Erythroblast (primary cell): ENCODE results near the gene RHOA.

ENCODE experiments used
- GATA1 ChIP-seq: IDR thresholded peaks from 2 replicates; pipeline ENCODE4 v1.6.1; 2011; ENCODE audit warnings: low read depth, mild to moderate bottlenecking, control low read depth, low read length, moderate library complexity
- POLR2A ChIP-seq: IDR thresholded peaks from 2 replicates; pipeline ENCODE4 v1.6.1; 2011; ENCODE audit warnings: mild to moderate bottlenecking, low read length

DNA sequence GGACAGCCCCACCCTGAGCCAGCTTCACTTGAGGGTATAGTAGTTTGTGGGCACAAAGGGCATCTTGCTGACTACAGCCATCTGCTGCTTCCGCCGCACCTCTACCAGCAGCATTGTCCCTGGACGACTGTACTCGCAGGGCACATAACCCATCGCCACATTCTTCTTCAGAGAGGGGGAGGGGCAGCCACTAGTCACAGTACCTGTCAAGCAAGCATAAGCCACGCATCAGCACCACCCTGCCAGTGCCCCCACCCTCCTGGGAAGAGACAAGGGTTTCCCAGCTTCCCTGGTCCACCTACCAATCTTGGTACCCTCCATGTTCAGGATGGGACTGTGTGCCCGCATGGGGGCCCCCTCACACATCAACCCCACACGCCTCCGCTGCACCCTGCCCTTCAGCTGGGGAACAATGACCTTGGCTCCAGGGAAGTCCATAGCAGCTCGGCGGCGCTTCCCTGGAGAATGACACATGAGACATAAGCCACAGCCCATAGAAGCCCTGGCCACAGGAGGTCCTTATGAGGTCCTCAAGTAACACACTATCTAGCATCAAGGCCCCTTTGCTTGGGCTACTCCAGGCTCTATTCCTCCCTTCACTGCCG, 5.8 kb upstream of the RHOA start:
- no peak for TF ChIP-seq POLR2A
- TF ChIP-seq GATA1 = no peak
